8988T (cell line): ENCODE data around the gene DPEP1.
A peak's percentile ranks its signal among the peaks of the same experiment; 100 is the strongest.
"Not testable (repeated sequence)": the region's sequence is repeated elsewhere in the genome, so short reads cannot be mapped to it uniquely, and the experiment has no call there.

Source experiments
- DNase-seq: peaks from one replicate; pipeline ENCODE4 v3.0.0; 2011

The DPEP1 gene

GRCh38 chr16:89620406-89620841, 7.0 kb downstream of the DPEP1 start:
- no peak for DNase-seq

GRCh38 chr16:89621136-89621697, 7.8 kb downstream of the DPEP1 start:
- no peak for DNase-seq

DNA sequence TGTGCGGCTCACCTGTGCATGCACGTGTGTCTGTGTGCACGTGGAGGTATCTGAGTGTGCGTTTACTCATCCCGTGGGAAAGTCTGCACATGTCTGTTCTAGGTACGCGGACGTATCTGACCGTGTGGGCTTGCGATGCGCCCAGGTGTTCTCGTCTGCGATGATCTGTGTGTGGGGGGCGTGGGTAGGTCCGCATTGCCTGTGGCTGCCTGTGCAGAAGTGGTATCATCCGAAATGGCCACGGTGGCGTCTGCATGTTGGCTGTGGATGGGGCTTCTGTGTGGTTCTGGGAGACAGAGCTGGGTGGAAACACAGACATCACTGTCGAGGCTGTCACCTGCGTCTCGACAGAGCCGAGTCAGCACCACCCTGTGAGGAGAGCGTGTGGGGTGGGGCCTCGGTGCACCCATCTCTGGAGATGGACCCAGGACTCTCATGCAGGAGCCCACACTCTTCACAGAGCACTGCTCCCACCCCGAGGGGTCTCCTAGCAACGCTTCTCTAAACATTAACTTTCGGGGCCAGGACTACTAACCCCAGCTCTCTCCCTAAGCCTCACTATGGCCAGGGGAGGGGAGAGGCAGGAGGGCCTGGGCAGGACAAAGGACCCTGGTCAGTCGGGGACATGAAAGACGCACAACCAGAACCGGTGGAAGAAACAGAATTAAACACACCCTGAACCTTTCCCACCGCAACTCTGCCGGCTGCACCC, 8.4 kb downstream of the DPEP1 start:
- DNase-seq = no peak

GRCh38 chr16:89623511-89624261, 10.2 kb downstream of the DPEP1 start:
- DNase-seq = no peak

GRCh38 chr16:89624777-89625761, 11.6 kb downstream of the DPEP1 start:
- DNase-seq = no peak

DNA sequence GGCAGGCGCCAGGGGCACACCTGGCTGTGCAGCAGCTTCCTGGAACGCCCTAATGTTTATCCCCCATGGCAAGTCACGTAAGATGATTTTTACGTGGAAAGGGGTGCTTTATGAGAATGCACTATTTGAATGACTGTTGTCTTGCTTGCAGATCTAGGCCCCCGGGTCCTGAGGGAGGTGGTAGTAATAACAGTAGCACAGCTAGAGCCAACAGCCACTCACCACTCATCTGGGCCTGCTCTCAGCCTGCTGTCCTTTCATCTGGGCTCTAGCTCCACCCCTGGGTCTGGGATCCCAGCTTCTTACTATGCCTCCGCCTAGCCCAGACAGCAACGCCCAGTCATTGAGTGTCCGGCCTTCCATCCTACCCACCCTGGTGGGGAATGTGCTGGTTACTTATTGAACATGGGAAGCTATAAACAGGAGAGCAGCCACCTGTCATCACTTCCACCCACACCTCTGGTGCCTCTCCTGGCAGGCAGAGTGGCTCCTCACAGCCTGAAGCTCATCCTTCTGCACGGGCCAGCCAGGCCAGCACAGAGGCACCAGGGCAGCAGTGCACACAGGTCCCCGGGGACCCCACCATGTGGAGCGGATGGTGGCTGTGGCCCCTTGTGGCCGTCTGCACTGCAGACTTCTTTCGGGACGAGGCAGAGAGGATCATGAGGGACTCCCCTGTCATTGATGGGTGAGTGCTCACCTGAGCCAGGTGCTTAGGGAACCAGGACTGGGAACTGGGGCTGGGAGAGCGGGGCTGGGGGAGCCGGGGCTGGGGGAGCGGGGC, 16.6 kb downstream of the DPEP1 start:
- DNase-seq = no peak

DNA sequence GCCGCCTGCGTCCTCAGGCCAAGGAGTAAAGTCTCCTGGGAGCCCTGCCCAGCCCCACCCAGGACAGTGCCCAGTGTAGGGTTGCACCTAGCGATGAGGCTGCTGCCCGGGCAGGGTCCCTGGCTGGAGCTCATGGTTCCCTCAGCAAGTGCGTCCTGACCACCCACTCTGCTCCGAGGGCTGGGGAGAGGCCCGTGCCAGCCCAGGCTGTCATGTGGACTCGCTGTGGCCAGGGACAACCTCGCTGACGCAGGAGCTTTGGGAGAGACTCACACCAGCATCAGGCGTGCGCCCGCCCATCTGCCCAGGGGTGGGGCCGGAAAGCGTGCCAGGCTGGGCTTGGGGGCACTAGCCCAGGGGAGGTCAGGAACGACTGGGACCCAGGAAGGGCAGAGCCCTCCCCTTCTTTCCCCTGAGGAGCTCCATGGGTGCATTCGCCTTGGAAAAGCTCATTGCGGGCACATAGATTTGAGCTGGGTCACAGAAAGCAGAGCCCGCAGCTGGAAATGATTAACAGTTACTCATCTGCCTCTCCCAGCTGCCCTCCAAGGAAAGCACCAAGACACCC, 19.7 kb downstream of the DPEP1 start:
- DNase-seq = peak; percentile 96

- DNase-seq = not testable (repeated sequence)
These were observed 21.3 kb downstream of the DPEP1 start for GRCh38 chr16:89634463-89635385.

DNA sequence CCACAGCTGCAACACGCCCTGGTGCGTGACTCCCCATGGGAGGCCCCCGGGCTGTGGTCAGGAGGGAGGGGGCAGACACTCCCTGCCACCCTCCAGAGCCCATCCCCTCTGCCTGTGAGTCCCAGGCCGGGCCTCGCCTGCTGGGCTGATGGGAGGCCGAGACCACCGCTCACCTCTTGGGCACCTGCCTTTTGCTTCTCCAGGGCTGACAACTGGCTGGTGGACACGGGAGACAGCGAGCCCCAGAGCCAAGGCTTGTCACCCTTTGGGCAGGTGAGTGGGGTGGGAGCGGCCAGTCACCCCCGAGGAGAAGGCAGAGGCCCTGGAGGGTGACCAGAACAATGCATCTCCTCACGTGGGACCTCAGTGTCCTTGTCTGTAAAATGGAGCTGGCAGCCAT, 23.2 kb downstream of the DPEP1 start:
- no peak for DNase-seq

DNA sequence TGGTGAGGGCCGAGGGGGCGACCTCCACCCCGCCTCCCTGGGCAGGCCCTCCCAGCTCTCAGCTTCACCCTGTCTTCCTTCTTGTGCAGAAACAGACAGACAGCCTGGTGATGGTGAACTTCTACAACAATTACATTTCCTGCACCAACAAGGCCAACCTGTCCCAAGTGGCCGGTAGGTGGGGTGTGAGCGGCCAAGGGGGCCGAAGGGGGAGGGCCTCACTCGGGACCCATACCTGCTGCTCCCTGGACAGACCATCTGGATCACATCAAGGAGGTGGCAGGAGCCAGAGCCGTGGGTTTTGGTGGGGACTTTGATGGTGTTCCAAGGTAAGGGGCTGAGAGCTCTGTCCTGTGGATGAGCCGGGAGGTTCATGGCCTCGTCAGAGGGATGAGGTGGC, 23.9 kb downstream of the DPEP1 start:
- DNase-seq = no peak

DNA sequence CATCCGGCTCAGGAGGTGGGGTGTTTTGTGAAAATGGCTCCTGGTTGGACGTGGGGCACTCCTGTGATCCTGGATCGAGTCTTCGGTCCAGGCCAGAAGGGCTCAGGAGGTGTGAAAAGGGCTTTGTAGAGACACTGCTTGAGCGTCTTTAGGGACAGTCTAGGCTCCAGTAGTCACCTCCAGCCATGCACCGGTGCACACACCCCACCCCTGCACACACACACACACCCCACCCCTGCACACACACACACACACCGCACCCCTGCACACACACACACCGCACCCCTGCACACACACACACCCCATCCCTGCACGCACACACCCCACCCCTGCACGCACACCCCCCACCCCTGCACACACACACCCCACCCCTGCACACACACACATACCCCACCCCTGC, 25.0 kb downstream of the DPEP1 start:
- no peak for DNase-seq

- no peak for DNase-seq
These were observed 25.9 kb downstream of the DPEP1 start for GRCh38 chr16:89639385-89639784.

GRCh38 chr16:89641458-89642119, 28.1 kb downstream of the DPEP1 start:
- DNase-seq = peak; percentile 84

DNA sequence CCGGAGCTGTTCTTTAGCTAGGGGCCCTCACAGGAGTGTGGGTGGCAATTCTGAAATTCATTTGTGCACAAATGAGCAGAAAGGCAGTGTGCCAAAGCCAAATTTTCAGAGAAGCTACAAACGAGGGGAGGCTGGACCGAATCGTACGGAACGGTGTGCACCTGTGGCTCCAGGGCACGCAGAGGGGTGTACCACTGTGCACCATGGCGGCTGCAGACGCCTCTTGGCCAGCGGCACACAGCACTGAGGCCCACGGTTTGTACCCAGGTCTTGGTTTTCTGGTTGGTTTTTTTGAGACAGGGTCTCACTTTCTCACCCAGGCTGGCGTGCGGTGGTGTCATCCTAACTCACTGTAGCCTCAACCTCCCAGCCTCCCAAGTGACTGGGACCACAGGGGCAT, 29.1 kb downstream of the DPEP1 start:
- DNase-seq = no peak

DNA sequence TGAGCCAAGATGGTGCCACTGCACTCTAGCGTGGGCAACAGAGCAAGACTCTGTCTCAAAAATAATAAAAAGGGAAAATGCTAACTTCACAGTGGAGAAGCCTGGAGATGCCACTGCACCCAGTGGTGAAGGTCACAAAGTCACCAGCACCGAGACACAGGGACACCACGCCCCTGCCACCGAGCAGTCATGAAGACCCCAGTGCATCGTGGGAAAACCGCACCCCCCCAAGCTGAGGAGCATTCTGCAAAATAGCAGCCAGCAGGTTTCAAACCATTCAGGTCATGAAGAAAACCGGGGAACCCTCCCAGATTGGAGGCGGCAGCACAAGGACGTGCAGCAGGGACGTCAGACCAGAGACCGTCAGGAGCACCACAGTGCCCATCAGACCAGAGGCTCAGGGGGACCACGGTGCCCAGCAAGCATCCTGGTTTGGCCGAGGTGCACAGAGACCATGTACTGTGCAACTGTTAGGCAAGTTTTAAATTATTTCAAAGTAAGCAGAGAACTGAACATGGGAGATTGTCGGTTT, 30.4 kb downstream of the DPEP1 start:
- no peak for DNase-seq

GRCh38 chr16:89645122-89645521, 31.7 kb downstream of the DPEP1 start:
- no peak for DNase-seq

GRCh38 chr16:89646270-89646669, 32.8 kb downstream of the DPEP1 start:
- DNase-seq = no peak

GRCh38 chr16:89646906-89647305, 33.5 kb downstream of the DPEP1 start:
- no peak for DNase-seq

- DNase-seq = no peak
These were observed 38.1 kb downstream of the DPEP1 start for GRCh38 chr16:89651584-89651983.
